T-helper 9 cell (primary cell): Measurements from ENCODE around the gene EXOC3.
"Not testable (repeated sequence)": the region's sequence is repeated elsewhere in the genome, so short reads cannot be mapped to it uniquely, and the experiment has no call there.

Source experiments
- DNase-seq: peaks from one replicate; pipeline ENCODE4 v3.0.0-alpha.2; 2020

The EXOC3 gene

DNA sequence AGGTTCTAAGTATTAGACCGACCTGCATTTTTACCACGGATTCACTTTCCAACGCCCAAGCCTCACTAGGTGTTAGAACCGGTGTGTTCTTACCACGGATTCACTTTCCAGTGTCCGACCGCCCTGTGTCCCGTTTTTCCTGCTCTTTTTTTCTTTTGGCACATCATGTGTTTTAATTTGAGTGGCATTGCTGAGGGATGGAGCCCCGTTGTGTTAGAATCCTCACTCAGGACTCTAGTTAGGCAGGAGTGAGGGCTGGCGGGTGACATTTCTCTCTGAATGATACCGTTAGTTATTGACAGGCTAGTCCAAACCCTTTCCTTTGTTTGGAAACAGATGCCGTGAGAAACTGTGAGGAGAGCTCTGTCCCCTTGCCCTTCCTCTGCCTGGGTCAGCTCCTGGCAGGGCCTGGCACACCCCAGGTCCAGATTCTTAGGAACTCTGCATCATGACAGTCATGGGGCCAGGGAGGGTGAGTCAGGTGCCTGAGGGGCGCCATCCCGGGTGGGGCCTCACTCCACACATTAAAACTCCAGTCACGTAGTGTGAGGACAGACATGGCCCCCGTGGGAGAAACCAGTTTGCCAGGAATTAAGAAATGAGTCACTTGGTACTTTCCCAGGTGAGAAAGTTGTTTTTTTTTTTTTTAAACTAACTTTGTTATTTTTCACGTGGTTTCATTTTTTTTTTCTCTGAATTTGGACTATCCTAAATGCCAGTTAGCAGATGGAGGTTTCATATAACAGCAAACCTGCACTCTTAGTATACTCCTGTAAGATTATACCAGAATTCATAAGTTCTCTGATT is 15.8 kb downstream of the EXOC3 start:
- DNase-seq: no peak

GRCh38 chr5:459562-460272 is 16.7 kb downstream of the EXOC3 start:
- DNase-seq: no peak

DNA sequence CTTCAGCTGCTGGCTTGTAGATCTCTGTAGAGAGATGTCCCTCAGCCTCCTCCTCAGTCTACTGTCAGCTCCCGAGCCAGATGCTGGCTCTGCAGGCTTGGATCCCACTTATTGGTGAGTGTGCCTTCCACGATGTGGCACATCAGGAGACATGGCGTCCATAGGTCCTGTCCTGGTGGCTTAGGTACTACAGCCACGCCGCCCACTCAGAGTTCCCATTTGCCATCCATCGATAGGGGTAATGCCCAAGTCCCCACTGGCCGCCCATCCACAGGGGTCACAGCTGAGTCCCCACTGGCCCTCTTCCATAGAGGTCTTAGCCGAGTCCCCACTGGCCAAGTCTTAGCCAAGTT is 17.3 kb downstream of the EXOC3 start:
- DNase-seq: no peak

- DNase-seq: no peak
Observed at GRCh38 chr5:462051-462481, 19.1 kb downstream of the EXOC3 start.

DNA sequence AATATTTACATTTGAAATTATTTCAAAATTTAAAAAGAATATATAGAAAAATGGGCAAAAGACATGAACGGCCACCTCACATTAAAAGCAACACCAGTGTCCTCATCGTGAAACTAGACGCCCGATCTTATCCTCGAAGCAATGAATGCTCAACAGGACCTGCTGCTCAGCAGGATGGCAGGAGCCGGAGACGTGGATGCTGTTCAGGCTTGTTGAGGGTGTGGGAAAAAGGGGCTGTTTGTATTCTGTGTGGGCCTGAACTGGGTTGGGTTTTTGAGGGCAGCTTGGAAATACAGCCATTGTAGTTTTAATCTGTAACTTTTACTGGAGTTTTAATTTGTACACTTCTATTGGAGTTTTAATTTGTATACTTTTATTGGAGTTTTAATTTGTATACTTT is 20.3 kb downstream of the EXOC3 start:
- DNase-seq: no peak

DNA sequence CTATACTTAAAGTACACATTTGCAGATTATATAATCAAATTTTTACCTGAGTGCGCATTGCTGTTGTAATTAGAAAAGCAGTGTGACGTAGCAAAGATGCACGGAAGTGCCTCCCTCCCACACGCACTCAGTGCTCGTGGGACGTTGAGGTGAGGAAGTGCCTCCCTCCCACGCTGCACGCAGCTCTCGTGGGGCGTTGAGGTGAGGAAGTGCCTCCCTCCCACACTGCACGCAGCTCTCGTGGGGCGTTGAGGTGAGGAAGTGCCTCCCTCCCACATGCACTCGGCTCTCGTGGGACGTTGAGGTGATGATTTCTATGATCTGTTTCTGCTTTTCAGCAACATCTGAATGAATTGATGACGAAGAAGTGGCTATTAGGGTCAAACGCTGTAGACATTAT is 21.0 kb downstream of the EXOC3 start:
- DNase-seq: peak; percentile 52

- no peak for DNase-seq
Observed at GRCh38 chr5:464446-464842, 21.5 kb downstream of the EXOC3 start.

DNA sequence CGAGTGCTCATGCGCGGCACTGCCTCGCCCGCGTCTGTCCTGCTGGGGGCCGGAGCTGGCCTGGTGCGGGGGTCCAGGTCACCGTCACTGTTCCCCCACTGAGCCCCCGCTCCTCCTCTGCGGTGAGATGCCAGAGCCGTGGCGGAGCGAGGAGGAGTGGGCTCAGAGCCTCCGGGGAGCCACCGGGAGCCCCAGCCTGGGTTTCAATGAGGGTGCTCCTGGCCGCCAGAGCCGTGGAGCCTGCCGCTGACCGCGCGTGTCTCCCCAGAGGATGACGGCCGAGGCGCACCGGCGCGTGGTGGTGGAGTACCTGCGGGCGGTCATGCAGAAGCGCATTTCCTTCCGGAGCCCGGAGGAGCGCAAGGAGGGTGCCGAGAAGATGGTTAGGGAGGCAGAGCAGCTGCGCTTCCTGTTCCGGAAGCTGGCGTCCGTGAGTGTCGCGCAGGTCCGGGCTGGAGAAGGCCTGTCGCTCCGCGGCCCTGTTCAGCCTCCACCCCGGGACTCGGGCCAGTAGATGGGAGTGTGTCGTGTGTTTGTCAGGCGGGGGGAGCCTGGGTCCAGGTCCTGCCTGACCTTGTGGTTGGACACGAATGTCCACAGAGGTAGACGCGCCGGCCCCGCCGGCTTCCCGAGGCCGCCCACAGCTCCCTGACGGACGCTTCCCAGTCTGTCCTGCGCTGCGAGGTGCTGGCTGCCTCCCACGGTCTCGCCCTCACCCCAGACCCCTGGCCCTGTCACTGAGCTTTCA is 22.0 kb downstream of the EXOC3 start:
- no peak for DNase-seq

DNA sequence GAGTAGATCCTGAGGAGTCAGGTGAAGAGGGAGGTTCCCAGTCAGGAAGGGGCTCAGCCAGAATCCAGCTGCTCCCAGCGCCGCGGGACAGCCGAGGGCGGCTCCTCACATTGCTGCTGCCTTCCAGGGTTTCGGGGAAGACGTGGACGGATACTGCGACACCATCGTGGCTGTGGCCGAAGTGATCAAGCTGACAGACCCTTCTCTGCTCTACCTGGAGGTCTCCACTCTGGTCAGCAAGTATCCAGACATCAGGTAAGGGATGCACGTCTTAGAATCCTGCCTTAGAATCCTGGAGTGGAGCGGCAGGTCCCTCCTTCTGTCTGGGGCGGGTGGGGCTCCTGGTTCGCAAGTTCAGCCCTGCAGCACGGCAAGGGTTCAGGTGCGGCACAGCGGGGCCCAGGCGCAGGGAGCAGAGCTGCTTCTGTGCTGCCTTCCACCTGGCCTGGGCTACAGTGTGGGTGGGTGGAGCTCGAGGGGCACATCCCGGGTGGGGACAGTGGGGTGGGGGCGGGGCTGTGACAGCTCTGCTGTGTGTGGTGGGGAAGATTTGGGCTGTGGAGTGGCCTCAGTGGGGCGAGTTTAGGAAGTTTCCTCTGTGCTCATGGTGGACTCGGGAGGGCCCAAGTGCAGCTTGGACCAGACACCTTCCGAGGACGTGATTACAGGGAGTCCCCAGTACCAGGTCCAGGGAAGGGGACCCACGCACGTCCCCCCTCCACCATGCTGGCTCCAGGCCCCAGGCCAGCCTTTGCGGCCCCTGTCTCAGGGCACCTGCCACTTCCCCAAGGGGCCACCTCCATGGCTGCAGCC is 22.8 kb downstream of the EXOC3 start:
- no peak for DNase-seq

GRCh38 chr5:466661-467310 is 23.8 kb downstream of the EXOC3 start:
- DNase-seq: no peak

- no peak for DNase-seq
Observed at GRCh38 chr5:468401-468800, 25.4 kb downstream of the EXOC3 start.

DNA sequence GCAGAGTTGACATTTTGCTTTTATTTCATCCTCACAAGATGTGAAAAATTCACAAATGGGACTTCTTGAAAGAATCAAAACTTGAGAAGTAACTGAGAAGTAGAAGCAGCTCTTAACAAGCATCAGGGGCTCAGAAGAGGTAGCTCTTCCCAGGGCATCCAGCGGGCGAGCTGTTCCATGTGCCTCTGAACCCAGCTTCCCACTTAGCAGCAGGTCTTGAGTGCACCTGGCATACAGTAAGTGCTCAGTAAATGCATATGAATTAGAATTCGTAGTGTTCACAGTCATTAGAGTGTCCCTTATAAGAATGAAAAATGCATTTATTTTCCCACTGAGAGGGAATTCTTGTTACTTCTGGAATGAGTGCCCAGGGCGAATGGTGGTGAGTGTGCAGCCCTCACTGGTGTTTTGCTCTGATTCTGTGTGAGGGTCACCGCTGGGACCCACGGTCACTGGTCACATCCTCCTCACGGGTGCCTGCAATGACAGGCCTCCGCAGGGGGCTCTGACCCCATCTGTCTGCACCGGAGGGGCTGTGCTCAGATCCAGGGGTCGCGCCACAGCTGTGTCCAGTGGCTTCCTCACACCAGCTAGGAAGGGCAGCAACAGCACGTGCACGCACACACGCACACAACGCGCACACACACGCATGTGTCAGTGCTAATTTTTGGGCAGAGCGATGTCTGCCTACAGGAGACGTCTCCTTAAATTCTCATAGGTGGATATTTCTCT is 26.9 kb downstream of the EXOC3 start:
- no peak for DNase-seq

DNA sequence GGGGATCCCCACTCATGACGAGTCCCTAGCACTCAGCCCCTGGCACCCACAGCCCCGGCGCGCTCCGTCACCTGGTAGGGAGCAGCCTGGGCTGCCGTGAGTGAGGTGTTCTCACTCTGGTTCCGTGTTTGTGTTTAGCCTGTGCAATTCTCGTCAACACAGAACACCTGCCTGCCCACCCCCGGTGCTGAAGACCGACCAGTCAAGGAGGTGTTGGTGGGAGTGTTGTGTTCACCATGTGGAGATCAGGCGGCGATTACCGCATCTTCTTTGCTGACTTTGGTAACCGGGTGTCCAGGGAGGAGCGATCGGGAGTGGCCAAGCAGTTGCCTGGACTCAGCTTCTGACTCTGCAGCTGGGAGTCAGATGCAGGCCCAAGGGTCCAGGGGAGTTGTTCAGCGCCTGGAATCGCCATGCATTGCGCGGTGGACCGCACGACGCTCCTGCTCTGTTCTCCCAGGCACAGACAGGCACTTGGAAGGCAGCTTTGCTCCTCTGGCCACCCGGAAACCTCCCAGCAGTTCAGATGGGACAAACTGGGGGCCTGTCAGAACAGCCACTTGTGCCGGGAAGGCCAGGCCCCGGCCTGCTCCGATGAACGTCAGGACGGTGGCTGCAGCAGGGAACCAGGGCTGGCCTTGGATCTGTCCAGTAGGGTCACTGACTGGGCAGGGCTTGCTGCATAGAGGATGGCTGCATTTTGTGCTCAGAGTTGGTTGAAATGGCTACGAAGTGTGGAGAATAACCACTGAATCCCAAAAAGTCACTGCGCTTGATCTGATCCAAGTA is 28.2 kb downstream of the EXOC3 start:
- no peak for DNase-seq

GRCh38 chr5:471750-472058 is 28.7 kb downstream of the EXOC3 start:
- no peak for DNase-seq

DNA sequence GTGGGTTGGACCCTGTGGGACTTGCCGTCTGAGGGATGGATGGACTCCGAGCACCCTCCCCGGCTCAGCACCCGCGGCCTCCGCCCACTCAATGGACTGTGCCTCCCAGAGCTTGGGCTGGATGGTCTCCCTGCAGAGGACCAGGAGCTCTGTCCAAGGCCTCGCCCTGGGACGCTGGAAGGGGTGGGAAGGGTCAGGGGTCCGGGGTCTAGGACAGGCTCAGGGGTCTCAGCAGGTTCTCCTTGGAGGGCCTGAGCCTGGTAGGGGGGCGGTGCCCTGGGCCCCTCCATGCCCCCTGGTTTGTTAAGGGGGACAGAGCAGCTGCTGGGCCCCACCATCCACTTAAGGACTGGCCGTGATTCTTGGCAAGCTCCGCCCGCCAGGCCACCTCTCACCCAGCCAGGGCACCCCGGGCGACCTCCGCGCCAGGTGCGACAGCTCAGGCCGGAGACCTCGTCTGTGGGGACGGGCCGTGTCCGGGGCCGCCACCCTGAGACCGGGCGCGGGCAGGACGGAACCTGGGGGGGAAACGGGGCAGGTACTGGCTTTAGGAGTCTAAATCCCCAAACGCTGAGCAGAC is 29.2 kb downstream of the EXOC3 start:
- DNase-seq: no peak

DNA sequence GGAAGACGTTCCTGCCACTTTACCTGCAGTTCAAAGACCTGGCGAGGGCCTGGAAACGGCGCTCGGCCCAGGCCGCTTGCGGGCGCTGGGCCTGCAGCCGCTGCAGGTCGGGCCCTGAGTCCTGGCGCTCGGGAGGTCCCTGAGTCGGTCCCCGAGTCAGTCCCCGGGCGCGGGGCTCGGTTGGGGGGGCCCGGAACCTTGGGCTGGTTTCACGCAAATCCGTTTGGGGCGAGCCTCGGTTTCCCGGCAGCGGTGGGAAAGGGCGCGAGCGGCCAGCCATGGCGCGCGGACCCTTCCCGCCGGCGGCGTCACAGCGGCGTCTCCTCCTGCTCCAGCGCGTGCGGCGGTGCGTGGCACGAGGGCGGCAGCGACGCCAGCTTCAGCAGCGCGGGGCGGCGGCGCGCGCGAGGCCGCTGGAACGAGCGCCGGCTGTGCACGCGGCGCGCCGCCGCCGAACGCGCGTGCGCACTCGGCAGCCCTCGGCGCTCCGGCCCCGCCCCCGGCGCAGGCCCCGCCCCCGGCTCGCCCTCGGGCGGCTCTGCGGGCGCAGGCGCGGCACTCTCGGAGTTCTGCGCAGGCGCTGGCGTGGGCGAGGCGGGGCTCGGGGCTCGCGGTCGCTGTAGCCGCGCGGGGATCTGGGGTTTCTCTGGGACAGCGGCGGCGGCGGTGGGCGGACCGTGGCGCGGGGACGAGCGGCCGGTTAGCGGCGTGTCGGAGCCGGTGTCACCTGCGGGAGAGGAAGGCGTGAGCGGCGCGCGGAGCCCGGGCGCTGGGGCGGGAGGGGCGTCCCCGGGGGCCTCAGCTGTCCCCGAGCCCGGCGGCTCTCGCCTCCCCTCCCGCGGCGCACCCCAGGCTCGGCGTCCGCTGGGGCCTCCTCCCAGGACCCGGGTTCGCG is 29.9 kb downstream of the EXOC3 start:
- DNase-seq: peak; percentile 87

GRCh38 chr5:473551-474192 is 30.7 kb downstream of the EXOC3 start:
- peak; percentile 19 for DNase-seq

DNA sequence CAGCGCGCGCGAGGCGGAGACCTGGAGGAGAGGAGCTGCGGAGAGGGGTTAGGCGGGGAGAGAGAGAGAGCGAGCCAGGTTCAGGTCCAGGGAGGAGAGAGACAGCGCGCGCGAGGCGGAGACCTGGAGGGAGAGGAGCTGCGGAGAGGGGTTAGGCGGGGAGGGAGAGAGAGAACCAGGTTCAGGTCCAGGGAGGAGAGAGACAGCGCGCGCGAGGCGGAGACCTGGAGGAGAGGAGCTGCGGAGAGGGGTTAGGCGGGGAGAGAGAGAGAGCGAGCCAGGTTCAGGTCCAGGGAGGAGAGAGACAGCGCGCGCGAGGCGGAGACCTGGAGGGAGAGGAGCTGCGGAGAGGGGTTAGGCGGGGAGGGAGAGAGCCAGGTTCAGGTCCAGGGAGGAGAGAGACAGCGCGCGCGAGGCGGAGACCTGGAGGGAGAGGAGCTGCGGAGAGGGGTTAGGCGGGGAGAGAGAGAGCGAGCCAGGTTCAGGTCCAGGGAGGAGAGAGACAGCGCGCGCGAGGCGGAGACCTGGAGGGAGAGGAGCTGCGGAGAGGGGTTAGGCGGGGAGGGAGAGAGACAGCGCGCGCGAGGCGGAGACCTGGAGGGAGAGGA is 31.4 kb downstream of the EXOC3 start:
- not testable (repeated sequence) for DNase-seq
